Tibial nerve (tissue), 4 donors: Measurements from ENCODE around the gene KRT2. TPM values are rescaled to one million over a fixed set of nuclear protein-coding genes. Genes with fewer than 3 reads are reported as not detected.

Experiments
- DNase-seq, 2 donors: peaks; one replicate each; pipeline ENCODE4 v3.0.0-alpha.2; 2019; ENCODE audit warnings: low spot score in 2 of 2
- H3K27ac ChIP-seq, 4 donors: fragments of 200-600 bp; sonication (generic) in 3 of 4; one replicate each; pipeline ENCODE4 v1.5.1; 2017 to 2019; ENCODE audit warnings: mild to moderate bottlenecking in 1 of 4
- H3K27me3 ChIP-seq, 2 donors: fragments of 200-600 bp; sonication (generic) in 1 of 2; one replicate each; pipeline versions ENCODE4 v1.5.1 to v1.6.0; 2017 to 2019
- H3K36me3 ChIP-seq, 3 donors: fragments of 200-600 bp; sonication (generic); one replicate each; pipeline ENCODE4 v1.5.1; 2018 to 2019
- H3K4me1 ChIP-seq, 4 donors: fragments of 200-600 bp; sonication (generic) in 3 of 4; one replicate each; pipeline ENCODE4 v1.5.1; 2017 to 2019
- H3K4me3 ChIP-seq, 4 donors: fragments of 200-600 bp; sonication (generic) in 3 of 4; one replicate each; pipeline ENCODE4 v1.5.1; 2017 to 2019; ENCODE audit warnings: mild to moderate bottlenecking in 1 of 4, moderate library complexity in 1 of 4
- H3K9me3 ChIP-seq, 4 donors: fragments of 200-600 bp; sonication (generic) in 3 of 4; one replicate each; pipeline ENCODE4 v1.5.1; 2017 to 2019
- EP300 ChIP-seq, 2 donors: sonication (generic); formaldehyde crosslinking; IDR thresholded peaks; one replicate each; pipeline ENCODE4 v1.6.1; 2017; ENCODE audit warnings: antibody characterized with exemption in 2 of 2, mild to moderate bottlenecking in 1 of 2
- POLR2A ChIP-seq, 2 donors: fragments of 450-650 bp; IDR thresholded peaks; one replicate each; pipeline ENCODE4 v1.6.1; 2017; ENCODE audit warnings: antibody characterized with exemption in 2 of 2, mild to moderate bottlenecking in 2 of 2, moderate library complexity in 2 of 2
- WGBS, 2 donors: methylation state at CpG; one replicate each; pipeline ENCODE4 v1.1.5; 2018; 5-methylcytosine and 5-hydroxymethylcytosine counted together
- total RNA-seq, 4 donors: library from RNA; depleted of rRNA; stranded (reverse); fragments of >200 nt; gene quantifications; one replicate each; pipeline ENCODE4 v1.1.0, GENCODE V29; 2016
- TF ChIP-seq, protein P1 (sequence below), 5 experiments: fragments of 200-600 bp in 3 of 5; fragments of 450-650 bp in 2 of 5; sonication (generic) in 3 of 5; IDR thresholded peaks; one replicate each; pipeline ENCODE4 v1.5.1; 2016 to 2019; ENCODE audit warnings: antibody characterized with exemption in 5 of 5, mild to moderate bottlenecking in 3 of 5, moderate library complexity in 2 of 5

The KRT2 gene
- total RNA-seq, 4 donors from 2014 or later = not detected

DNA sequence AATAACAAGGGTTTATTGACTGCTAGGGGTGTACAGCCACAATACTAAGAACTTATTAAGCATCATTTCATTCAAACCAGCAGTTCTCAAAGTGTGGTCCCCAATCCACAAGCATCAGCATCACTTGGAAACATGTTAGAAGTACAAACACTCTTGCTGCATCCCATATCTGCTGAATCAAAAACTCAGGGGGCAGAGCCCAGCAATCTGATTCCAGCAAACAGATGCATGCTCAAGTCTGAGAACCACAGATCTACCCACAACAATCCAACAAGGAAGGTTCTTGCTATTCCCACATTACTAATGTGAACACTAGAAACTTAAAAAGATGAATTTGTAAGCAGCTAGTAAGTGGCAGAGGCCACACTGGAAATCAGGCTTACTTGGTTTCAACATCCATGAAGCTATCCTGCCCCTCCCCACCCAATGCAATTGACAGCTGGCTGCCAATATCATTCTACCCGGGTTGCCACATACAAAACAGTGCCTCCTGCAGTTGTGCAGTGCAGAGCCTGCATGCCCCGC is 45.1 kb upstream of the KRT2 start:
- 63% methylated on average over 2 of the region's 2 CpGs for WGBS, 2 donors
- DNase-seq = no peak
- no peak overlapping the region for H3K27ac ChIP-seq
- H3K4me1 ChIP-seq = no peaks in the 10 kb centered on the region
- H3K36me3 ChIP-seq = no peaks in the 10 kb centered on the region
- TF ChIP-seq POLR2A (IDR thresholded peaks at IDR 0.05) (no peak), EP300 (IDR thresholded peaks at IDR 0.05) (no peak)
- TF ChIP-seq, protein P1, sequence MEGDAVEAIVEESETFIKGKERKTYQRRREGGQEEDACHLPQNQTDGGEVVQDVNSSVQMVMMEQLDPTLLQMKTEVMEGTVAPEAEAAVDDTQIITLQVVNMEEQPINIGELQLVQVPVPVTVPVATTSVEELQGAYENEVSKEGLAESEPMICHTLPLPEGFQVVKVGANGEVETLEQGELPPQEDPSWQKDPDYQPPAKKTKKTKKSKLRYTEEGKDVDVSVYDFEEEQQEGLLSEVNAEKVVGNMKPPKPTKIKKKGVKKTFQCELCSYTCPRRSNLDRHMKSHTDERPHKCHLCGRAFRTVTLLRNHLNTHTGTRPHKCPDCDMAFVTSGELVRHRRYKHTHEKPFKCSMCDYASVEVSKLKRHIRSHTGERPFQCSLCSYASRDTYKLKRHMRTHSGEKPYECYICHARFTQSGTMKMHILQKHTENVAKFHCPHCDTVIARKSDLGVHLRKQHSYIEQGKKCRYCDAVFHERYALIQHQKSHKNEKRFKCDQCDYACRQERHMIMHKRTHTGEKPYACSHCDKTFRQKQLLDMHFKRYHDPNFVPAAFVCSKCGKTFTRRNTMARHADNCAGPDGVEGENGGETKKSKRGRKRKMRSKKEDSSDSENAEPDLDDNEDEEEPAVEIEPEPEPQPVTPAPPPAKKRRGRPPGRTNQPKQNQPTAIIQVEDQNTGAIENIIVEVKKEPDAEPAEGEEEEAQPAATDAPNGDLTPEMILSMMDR (IDR thresholded peaks at IDR 0.05) = no peak
- H3K9me3 ChIP-seq = no peaks in the 10 kb centered on the region
- peaks cover 0 to 34% of the 10 kb centered on the region in 2 donors for H3K27me3 ChIP-seq
- H3K4me3 ChIP-seq = no peak overlapping the region

DNA sequence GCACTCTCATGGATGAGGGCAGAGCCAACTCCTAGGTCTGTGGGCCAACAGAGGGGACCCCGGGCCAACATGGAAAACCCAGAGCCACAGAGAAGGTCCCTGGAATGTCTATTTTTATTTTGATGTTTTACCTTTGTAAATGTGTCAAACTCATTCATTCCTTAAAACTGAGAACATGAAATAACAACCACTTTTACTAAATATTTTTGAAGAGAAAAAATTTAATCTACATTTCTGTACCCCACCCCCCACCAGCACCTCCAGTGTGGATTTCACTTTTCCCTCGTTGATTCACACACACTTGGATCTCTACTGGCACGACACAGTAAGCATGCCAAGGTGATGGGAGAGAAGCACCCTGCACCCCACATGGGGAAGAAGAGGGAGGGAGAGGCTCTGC is 44.6 kb upstream of the KRT2 start:
- WGBS, 2 donors = 64 to 65% methylated on average over 3 of the region's 3 CpGs
- Histone ChIP-seq H3K36me3 (no peaks in the 10 kb centered on the region), H3K9me3 (no peaks in the 10 kb centered on the region), H3K27ac (no peak overlapping the region), H3K27me3 (peaks cover 0 to 39% of the 10 kb centered on the region in 2 donors), H3K4me1 (no peaks in the 10 kb centered on the region), H3K4me3 (no peak overlapping the region)
- DNase-seq = no peak
- TF ChIP-seq EP300 (IDR thresholded peaks at IDR 0.05) (no peak), POLR2A (IDR thresholded peaks at IDR 0.05) (no peak)
- TF ChIP-seq, protein P1 (IDR thresholded peaks at IDR 0.05) = no peak

GRCh38 chr12:52695039-52695438 is 43.0 kb upstream of the KRT2 start:
- H3K27ac ChIP-seq = no peak overlapping the region
- H3K4me1 ChIP-seq = peaks cover 0 to 13% (median 3%) of the 10 kb centered on the region in 4 donors
- TF ChIP-seq, protein P1 (IDR thresholded peaks at IDR 0.05) = no peak
- TF ChIP-seq EP300 (IDR thresholded peaks at IDR 0.05) (no peak), POLR2A (IDR thresholded peaks at IDR 0.05) (no peak)
- no peak overlapping the region for H3K4me3 ChIP-seq
- H3K27me3 ChIP-seq = peaks cover 0 to 55% of the 10 kb centered on the region in 2 donors
- WGBS, 2 donors = 83% methylated on average over 3 of the region's 3 CpGs
- no peak for DNase-seq
- no peaks in the 10 kb centered on the region for H3K9me3 ChIP-seq
- H3K36me3 ChIP-seq = no peaks in the 10 kb centered on the region

DNA sequence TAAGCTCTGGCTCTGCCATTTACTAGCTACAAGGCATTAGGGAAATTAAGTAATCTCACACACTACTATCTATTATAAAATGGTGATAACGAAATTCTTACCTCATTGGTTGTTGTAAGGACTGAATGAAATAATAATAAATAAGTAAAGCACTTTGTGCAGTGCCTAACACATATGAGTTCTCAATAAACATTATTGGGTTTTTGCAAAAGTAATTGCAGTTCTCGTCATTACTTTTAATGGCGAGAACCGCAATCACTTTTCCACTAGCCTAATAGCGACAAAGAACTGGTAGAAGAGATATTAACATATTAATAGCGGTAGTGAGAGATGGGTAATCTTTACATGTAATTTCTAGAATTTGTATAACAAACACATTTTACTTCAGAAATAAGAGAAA is 42.1 kb upstream of the KRT2 start:
- Histone ChIP-seq H3K9me3 (no peaks in the 10 kb centered on the region), H3K27me3 (peaks cover 0 to 63% of the 10 kb centered on the region in 2 donors), H3K36me3 (no peaks in the 10 kb centered on the region), H3K4me1 (peaks cover 0 to 13% (median 3%) of the 10 kb centered on the region in 4 donors), H3K4me3 (no peak overlapping the region), H3K27ac (no peak overlapping the region)
- WGBS, 2 donors = 89 to 90% methylated on average over 6 of the region's 6 CpGs
- no peak for DNase-seq
- TF ChIP-seq POLR2A (IDR thresholded peaks at IDR 0.05) (no peak), EP300 (IDR thresholded peaks at IDR 0.05) (no peak)
- TF ChIP-seq, protein P1 (IDR thresholded peaks at IDR 0.05) = no peak

DNA sequence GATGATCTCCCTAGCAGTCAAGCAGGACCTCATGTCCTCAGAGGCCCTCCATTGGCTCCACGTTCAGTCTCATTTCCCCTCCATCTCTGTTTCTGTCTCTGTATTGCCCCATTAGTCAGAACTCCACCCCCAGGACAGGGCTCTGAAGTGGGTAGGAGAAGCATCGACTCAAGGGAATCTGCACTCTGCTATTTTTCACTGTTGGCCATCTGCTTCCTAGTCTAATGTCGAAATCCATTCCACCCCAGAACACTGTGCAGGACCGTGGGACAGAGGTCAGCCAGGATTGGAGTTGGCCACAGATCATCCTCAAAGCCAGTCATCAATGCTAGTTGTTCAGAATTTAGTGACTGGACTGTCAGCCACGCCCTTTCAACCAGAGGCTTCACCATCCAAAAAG is 41.2 kb upstream of the KRT2 start:
- 62% methylated on average over 5 of the region's 5 CpGs for WGBS, 2 donors
- H3K4me1 ChIP-seq = peaks cover 0 to 13% (median 3%) of the 10 kb centered on the region in 4 donors
- no peaks in the 10 kb centered on the region for H3K9me3 ChIP-seq
- DNase-seq = no peak
- H3K27ac ChIP-seq = no peak overlapping the region
- H3K4me3 ChIP-seq = no peak overlapping the region
- no peaks in the 10 kb centered on the region for H3K36me3 ChIP-seq
- peaks cover 0 to 66% of the 10 kb centered on the region in 2 donors for H3K27me3 ChIP-seq
- no peak for TF ChIP-seq EP300 (IDR thresholded peaks at IDR 0.05)
- TF ChIP-seq, protein P1 (IDR thresholded peaks at IDR 0.05) = no peak
- no peak for TF ChIP-seq POLR2A (IDR thresholded peaks at IDR 0.05)
